Measurements from ENCODE around the gene TSEN15.

TSEN15 gene

DNA sequence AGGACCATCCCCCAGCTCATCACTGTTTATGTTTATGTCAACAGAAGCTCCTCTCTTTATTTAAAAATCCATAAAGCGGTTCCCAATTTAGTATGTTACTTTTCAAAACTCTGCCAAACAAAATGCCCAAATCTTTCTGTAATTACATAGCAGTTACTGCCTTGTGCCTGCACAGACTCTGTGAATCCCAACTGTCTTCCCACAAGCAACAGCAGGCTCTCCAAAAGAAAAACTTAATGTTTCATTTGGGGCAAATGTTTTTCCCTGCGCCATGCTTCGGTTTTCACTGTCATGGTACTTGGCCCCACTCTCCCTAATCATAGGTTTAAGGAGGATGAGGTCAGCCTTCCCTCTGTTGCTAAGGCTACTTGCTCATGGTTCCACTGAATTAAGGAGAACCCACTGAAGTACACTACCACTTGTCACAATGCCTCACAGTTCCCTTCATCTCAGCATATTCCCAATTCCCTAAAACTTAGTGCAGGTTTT is 18.6 kb upstream of the TSEN15 start:
- no peak overlapping the region for H3K4me3 ChIP-seq (ENCODE audit: low read length)
- no peak overlapping the region for H3K27ac ChIP-seq (ENCODE audit: low read length)
- peaks cover 3% of the 10 kb centered on the region for H3K4me1 ChIP-seq (ENCODE audit: low read length)
- no peak overlapping the region for H3K4me2 ChIP-seq (ENCODE audit: low read length)
- H4K20me1 ChIP-seq (ENCODE audit: insufficient read depth, low read length): no peaks in the 10 kb centered on the region
- TF ChIP-seq, protein P1, sequence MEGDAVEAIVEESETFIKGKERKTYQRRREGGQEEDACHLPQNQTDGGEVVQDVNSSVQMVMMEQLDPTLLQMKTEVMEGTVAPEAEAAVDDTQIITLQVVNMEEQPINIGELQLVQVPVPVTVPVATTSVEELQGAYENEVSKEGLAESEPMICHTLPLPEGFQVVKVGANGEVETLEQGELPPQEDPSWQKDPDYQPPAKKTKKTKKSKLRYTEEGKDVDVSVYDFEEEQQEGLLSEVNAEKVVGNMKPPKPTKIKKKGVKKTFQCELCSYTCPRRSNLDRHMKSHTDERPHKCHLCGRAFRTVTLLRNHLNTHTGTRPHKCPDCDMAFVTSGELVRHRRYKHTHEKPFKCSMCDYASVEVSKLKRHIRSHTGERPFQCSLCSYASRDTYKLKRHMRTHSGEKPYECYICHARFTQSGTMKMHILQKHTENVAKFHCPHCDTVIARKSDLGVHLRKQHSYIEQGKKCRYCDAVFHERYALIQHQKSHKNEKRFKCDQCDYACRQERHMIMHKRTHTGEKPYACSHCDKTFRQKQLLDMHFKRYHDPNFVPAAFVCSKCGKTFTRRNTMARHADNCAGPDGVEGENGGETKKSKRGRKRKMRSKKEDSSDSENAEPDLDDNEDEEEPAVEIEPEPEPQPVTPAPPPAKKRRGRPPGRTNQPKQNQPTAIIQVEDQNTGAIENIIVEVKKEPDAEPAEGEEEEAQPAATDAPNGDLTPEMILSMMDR (IDR thresholded peaks at IDR 0.05; ENCODE audit: low read depth, low read length): no peak
- TF ChIP-seq EZH2phosphoT487 (IDR thresholded peaks at IDR 0.05; ENCODE audit: low read depth): no peak
- no peaks in the 10 kb centered on the region for H3K9me3 ChIP-seq (ENCODE audit: insufficient read depth, low read length)
- peaks cover 49% of the 10 kb centered on the region for H3K27me3 ChIP-seq (ENCODE audit: low read depth, low read length)
- H2AFZ ChIP-seq (ENCODE audit: low read depth, low read length): no peak overlapping the region
- no peaks in the 10 kb centered on the region for H3K36me3 ChIP-seq (replicated peaks; ENCODE audit: low read depth, low read length)
- H3K79me2 ChIP-seq (ENCODE audit: low read length): no peaks in the 10 kb centered on the region
- H3K9ac ChIP-seq (ENCODE audit: low read length): no peak overlapping the region

DNA sequence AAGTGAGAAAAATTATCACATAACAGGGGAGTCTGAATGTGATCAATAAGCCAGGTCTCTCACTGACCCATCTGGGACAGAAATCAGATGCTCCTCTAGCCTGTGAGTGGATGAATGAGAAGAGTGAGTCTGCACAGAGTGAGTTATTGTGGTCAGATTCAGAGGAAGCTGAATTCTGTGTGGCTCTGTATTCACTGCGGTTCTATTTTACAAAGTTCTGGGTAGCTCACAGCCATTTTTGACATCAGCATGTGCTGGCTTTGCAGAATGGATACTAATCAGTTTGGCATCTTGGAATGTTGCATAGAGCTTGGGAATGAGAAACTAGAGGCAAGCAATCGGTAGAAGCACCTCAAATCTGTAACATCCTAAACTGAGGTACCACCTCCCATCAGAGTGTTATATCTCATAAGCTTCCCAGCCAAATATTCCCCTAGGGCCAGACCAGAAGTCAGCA is 17.8 kb upstream of the TSEN15 start:
- H3K4me1 ChIP-seq (ENCODE audit: low read length): peaks cover 5% of the 10 kb centered on the region
- H4K20me1 ChIP-seq (ENCODE audit: insufficient read depth, low read length): no peaks in the 10 kb centered on the region
- H3K36me3 ChIP-seq (replicated peaks; ENCODE audit: low read depth, low read length): no peaks in the 10 kb centered on the region
- no peak overlapping the region for H3K4me2 ChIP-seq (ENCODE audit: low read length)
- H3K27ac ChIP-seq (ENCODE audit: low read length): no peak overlapping the region
- no peaks in the 10 kb centered on the region for H3K79me2 ChIP-seq (ENCODE audit: low read length)
- H3K9me3 ChIP-seq (ENCODE audit: insufficient read depth, low read length): no peaks in the 10 kb centered on the region
- H2AFZ ChIP-seq (ENCODE audit: low read depth, low read length): no peak overlapping the region
- no peak overlapping the region for H3K4me3 ChIP-seq (ENCODE audit: low read length)
- H3K27me3 ChIP-seq (ENCODE audit: low read depth, low read length): peaks cover 52% of the 10 kb centered on the region
- no peak overlapping the region for H3K9ac ChIP-seq (ENCODE audit: low read length)
- no peak for TF ChIP-seq EZH2phosphoT487 (IDR thresholded peaks at IDR 0.05; ENCODE audit: low read depth)
- TF ChIP-seq, protein P1 (IDR thresholded peaks at IDR 0.05; ENCODE audit: low read depth, low read length): no peak

DNA sequence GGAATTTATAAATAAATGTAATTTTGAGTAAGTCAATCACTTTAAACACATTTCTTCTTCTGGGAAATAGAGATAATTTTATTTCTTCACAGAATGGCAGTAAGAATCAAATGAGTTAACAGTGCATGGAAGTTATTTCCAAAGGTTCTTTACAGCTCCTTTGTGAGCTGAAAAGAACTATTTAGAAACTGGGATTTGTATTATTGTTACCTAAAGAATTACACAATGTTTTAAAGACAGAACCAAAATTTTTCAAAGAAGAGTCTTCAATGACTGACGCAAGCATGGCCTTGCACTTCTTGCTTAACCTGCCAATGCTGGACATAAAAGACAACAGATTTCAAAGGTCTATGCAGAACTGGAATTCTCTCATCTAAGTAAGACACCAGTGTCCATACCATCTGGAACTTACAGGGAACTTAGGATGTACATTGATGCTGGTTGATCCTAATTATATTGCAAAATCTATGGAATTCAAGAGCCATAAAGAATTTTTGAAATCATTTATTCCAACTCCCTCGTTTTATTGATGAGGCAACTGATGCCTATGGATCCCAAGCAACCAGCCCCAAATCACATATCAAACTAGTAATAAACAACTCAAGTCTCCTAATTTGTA is 16.7 kb upstream of the TSEN15 start:
- Histone ChIP-seq H4K20me1 (ENCODE audit: insufficient read depth, low read length) (no peaks in the 10 kb centered on the region), H2AFZ (ENCODE audit: low read depth, low read length) (no peak overlapping the region), H3K27ac (ENCODE audit: low read length) (no peak overlapping the region), H3K79me2 (ENCODE audit: low read length) (no peaks in the 10 kb centered on the region), H3K27me3 (ENCODE audit: low read depth, low read length) (peaks cover 59% of the 10 kb centered on the region), H3K4me3 (ENCODE audit: low read length) (no peak overlapping the region), H3K4me1 (ENCODE audit: low read length) (peaks cover 5% of the 10 kb centered on the region), H3K36me3 (replicated peaks; ENCODE audit: low read depth, low read length) (no peaks in the 10 kb centered on the region), H3K9me3 (ENCODE audit: insufficient read depth, low read length) (no peaks in the 10 kb centered on the region), H3K9ac (ENCODE audit: low read length) (no peak overlapping the region), H3K4me2 (ENCODE audit: low read length) (no peak overlapping the region)
- TF ChIP-seq EZH2phosphoT487 (IDR thresholded peaks at IDR 0.05; ENCODE audit: low read depth): no peak
- TF ChIP-seq, protein P1 (IDR thresholded peaks at IDR 0.05; ENCODE audit: low read depth, low read length): no peak

DNA sequence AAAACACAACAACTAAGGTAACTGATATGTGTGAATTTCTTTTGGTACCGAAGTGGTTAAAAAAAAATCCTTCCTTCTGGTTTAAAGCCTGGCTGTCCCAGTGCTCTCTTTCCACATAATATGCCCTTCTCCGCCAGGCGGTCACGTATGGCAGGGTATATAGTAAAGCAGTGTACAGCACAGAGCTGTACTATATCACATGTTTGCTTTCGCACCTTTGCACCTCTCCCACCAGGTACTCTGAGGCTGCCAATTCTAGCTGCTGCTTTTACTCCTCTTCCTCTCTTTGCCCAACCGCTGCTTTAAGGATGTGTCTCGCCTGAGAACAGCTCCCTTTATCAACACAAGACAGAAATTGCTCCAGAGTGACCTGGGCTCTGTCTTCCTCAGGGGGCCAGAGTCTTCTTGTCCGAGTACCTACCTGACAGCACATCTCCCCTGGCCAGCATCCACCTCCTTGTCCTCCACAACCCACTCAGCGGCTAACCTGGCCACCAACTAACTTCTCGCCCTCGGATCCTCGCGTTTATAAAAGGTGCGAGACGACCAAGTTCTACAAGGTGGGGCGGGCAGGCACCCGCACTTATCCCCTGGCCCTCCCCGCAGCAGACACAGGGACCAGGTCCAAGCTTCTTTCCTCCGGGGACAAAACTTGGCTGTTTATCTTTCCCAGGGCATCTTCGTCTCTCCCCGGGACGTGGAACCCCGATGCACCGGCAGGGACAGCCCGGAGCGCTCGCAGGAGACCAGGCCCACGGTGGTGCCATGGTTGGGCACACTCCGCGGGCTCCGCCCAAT is 15.6 kb upstream of the TSEN15 start:
- Histone ChIP-seq H3K9ac (ENCODE audit: low read length) (no peak overlapping the region), H3K9me3 (ENCODE audit: insufficient read depth, low read length) (no peaks in the 10 kb centered on the region), H3K36me3 (replicated peaks; ENCODE audit: low read depth, low read length) (no peaks in the 10 kb centered on the region), H3K4me3 (ENCODE audit: low read length) (no peak overlapping the region), H3K4me1 (ENCODE audit: low read length) (peaks cover 5% of the 10 kb centered on the region), H3K27ac (ENCODE audit: low read length) (no peak overlapping the region), H3K27me3 (ENCODE audit: low read depth, low read length) (peaks cover 57% of the 10 kb centered on the region), H4K20me1 (ENCODE audit: insufficient read depth, low read length) (no peaks in the 10 kb centered on the region), H2AFZ (ENCODE audit: low read depth, low read length) (no peak overlapping the region), H3K4me2 (ENCODE audit: low read length) (no peak overlapping the region), H3K79me2 (ENCODE audit: low read length) (no peaks in the 10 kb centered on the region)
- TF ChIP-seq EZH2phosphoT487 (IDR thresholded peaks at IDR 0.05; ENCODE audit: low read depth): no peak
- TF ChIP-seq, protein P1 (IDR thresholded peaks at IDR 0.05; ENCODE audit: low read depth, low read length): no peak
